ENCODE measurements around the gene SEC22C. TPM values are rescaled to one million over a fixed set of nuclear protein-coding genes. Genes with fewer than 3 reads are reported as not detected.

Gene SEC22C
- total RNA-seq, 1 donor from 2014 or later, result 48.6 TPM

DNA sequence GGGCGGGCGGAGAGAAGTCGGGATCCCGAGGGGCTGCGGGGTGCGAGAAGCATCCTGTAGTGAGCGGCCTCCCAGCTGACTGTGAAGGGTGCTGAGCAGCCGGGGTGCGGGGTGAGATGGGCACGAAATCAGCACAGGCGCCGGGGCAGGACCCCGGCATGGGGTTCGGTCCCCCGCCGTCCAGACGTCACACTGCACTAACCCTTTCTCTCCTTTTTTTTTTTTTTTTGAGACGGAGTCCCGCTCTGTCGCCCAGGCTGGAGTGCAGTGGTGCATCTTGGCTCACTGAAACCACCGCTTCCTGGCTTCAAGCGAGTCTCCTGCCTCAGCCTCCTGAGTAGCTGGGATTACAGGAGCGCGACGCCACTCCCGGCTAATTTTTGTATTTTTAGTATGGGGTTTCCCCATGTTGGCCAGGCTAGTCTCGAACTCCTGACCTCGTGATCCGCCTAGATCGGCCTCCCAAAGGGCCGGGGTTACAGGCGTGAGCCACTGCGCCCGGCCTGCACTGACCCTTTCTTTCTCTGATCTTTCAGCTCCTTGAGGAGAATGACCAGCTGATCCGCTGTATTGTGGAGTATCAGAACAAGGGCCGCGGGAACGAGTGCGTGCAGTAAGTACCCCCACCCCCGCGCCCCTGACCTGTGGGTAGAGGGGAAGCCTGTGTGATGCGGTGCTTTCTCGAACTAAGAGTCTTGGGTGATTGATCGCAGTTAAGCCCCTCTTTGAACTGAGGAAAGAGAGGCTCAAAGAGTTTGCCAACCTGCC, 9.4 kb upstream of the SEC22C start:
- Histone ChIP-seq H3K9me3 (ENCODE audit: low read depth) (no peaks in the 10 kb centered on the region), H3K4me2 (peak overlapping the region; percentile 84), H2AFZ (replicated peaks) (no peak overlapping the region), H3K4me3 (peak overlapping the region; percentile 63), H3K79me2 (ENCODE audit: low read depth) (peaks cover 30% of the 10 kb centered on the region), H3F3A (ENCODE audit: low read depth) (peaks cover 42% of the 10 kb centered on the region), H4K20me1 (ENCODE audit: low read depth) (peaks cover 15% of the 10 kb centered on the region), H3K27me3 (no peaks in the 10 kb centered on the region), H3K36me3 (peaks cover 6% of the 10 kb centered on the region), H3K9ac (peak overlapping the region; percentile 63), H3K4me1 (peaks cover 12% of the 10 kb centered on the region), H3K27ac (peak overlapping the region; percentile 75)
- H3K4me3 Mint-ChIP-seq, result peak overlapping the region; percentile 99
- DNase-seq (ENCODE audit: low spot score), result peak; percentile 79
- H3K36me3 Mint-ChIP-seq, result peaks cover 10% of the 10 kb centered on the region
- TF ChIP-seq, protein P1, sequence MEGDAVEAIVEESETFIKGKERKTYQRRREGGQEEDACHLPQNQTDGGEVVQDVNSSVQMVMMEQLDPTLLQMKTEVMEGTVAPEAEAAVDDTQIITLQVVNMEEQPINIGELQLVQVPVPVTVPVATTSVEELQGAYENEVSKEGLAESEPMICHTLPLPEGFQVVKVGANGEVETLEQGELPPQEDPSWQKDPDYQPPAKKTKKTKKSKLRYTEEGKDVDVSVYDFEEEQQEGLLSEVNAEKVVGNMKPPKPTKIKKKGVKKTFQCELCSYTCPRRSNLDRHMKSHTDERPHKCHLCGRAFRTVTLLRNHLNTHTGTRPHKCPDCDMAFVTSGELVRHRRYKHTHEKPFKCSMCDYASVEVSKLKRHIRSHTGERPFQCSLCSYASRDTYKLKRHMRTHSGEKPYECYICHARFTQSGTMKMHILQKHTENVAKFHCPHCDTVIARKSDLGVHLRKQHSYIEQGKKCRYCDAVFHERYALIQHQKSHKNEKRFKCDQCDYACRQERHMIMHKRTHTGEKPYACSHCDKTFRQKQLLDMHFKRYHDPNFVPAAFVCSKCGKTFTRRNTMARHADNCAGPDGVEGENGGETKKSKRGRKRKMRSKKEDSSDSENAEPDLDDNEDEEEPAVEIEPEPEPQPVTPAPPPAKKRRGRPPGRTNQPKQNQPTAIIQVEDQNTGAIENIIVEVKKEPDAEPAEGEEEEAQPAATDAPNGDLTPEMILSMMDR (IDR thresholded peaks at IDR 0.05), result no peak
- no peak for TF ChIP-seq EZH2phosphoT487 (IDR thresholded peaks at IDR 0.05)
- no peak for TF ChIP-seq EZH2 (IDR thresholded peaks at IDR 0.05)
- no peaks in the 10 kb centered on the region for H3K9me3 Mint-ChIP-seq
- peak overlapping the region; percentile 85 for H3K27ac Mint-ChIP-seq
- H3K4me1 Mint-ChIP-seq, result peaks cover 17% of the 10 kb centered on the region
- peaks cover 6% of the 10 kb centered on the region for H3K27me3 Mint-ChIP-seq (ENCODE audit: insufficient read depth, low read depth)

DNA sequence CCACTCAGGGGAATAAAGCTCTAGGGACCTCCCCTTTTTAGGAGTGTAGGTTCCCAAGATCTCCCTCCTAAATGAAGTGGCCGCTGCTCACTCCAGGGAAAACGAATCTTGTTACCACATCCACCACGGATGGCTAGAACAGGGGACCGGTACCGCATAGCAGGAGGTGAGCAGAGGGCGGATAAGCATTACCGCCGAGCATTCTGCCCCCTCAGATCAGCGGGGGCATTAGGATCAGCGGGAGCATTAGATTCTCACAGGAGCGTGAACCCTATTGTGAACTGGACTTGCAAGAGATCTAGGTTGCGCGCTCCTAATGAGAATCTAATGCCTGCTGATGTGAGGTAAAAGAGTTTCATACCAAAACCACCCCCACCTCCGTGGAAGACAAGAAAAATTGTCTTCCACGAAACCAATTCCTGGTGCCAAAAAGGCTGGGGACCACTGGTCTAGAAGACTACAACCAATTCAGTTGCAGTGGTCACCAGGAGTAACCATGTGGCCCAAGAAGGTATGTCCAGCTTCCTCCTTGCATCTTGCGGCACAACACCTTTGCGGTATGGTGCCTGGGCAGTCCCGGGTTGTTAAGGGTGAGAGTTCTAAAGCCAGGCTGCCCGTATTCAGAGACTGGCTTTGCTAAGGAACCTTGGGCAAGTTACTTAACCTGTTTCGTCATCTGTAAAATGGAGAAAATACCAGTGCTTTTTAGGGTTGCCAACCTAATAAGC, 7.8 kb upstream of the SEC22C start:
- Mint-ChIP-seq H3K27ac (no peak overlapping the region), H3K9me3 (no peaks in the 10 kb centered on the region), H3K36me3 (peaks cover 10% of the 10 kb centered on the region), H3K27me3 (ENCODE audit: insufficient read depth, low read depth) (peaks cover 6% of the 10 kb centered on the region), H3K4me1 (peaks cover 17% of the 10 kb centered on the region), H3K4me3 (peak overlapping the region; percentile 99)
- no peak overlapping the region for H3K4me2 ChIP-seq
- H3K36me3 ChIP-seq, result peaks cover 6% of the 10 kb centered on the region
- H3K9ac ChIP-seq, result no peak overlapping the region
- DNase-seq (ENCODE audit: low spot score), result peak; percentile 7
- peaks cover 12% of the 10 kb centered on the region for H3K4me1 ChIP-seq
- H4K20me1 ChIP-seq (ENCODE audit: low read depth), result peaks cover 15% of the 10 kb centered on the region
- peaks cover 30% of the 10 kb centered on the region for H3F3A ChIP-seq (ENCODE audit: low read depth)
- no peaks in the 10 kb centered on the region for H3K27me3 ChIP-seq
- H2AFZ ChIP-seq (replicated peaks), result no peak overlapping the region
- no peaks in the 10 kb centered on the region for H3K9me3 ChIP-seq (ENCODE audit: low read depth)
- H3K4me3 ChIP-seq, result no peak overlapping the region
- H3K27ac ChIP-seq, result no peak overlapping the region
- peaks cover 31% of the 10 kb centered on the region for H3K79me2 ChIP-seq (ENCODE audit: low read depth)
- no peak for TF ChIP-seq EZH2phosphoT487 (IDR thresholded peaks at IDR 0.05)
- TF ChIP-seq, protein P1 (IDR thresholded peaks at IDR 0.05), result no peak
- no peak for TF ChIP-seq EZH2 (IDR thresholded peaks at IDR 0.05)

DNA sequence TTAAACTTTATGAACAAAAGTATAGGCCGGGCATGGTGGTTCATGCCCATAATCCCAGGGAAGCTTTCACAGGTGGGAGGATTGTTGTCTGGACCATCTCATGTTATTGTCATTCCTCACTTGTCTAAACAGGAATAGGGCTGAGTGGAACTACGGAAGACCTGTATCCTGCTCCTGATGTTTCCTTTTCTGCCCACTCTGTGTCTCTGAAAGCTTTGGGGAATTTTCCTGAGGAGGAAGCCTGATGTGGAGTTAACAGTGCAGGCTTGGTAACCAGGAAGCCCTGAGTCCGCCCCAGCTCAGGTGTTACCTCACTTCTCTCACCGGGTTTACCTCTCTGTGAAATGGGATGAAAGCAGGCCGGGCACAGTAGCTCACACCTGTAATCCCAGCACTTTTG, 6.9 kb upstream of the SEC22C start:
- H3K79me2 ChIP-seq (ENCODE audit: low read depth), result peaks cover 33% of the 10 kb centered on the region
- Mint-ChIP-seq H3K9me3 (no peaks in the 10 kb centered on the region), H3K27ac (no peak overlapping the region), H3K4me3 (no peak overlapping the region), H3K27me3 (ENCODE audit: insufficient read depth, low read depth) (peaks cover 6% of the 10 kb centered on the region), H3K36me3 (peaks cover 1% of the 10 kb centered on the region), H3K4me1 (peaks cover 17% of the 10 kb centered on the region)
- H3K27ac ChIP-seq, result no peak overlapping the region
- H3K4me3 ChIP-seq, result no peak overlapping the region
- no peak for DNase-seq (ENCODE audit: low spot score)
- no peak overlapping the region for H3K9ac ChIP-seq
- no peak overlapping the region for H3K4me2 ChIP-seq
- H3K9me3 ChIP-seq (ENCODE audit: low read depth), result no peaks in the 10 kb centered on the region
- H3K4me1 ChIP-seq, result peaks cover 12% of the 10 kb centered on the region
- peaks cover 6% of the 10 kb centered on the region for H3K36me3 ChIP-seq
- no peaks in the 10 kb centered on the region for H3K27me3 ChIP-seq
- no peak overlapping the region for H2AFZ ChIP-seq (replicated peaks)
- TF ChIP-seq EZH2 (IDR thresholded peaks at IDR 0.05), result no peak
- TF ChIP-seq, protein P1 (IDR thresholded peaks at IDR 0.05), result no peak
- TF ChIP-seq EZH2phosphoT487 (IDR thresholded peaks at IDR 0.05), result no peak
- H3F3A ChIP-seq (ENCODE audit: low read depth), result peaks cover 30% of the 10 kb centered on the region
- H4K20me1 ChIP-seq (ENCODE audit: low read depth), result peaks cover 15% of the 10 kb centered on the region

Measured in neural progenitor cell (in vitro differentiated cells).